K562 (cell line): ENCODE data around the gene PDE4A. TPM values are rescaled to one million over a fixed set of nuclear protein-coding genes. Genes with fewer than 3 reads are reported as not detected.

Experiments used
- BCOR ChIP-seq: fragments of 450-650 bp; IDR thresholded peaks from 2 replicates; pipeline ENCODE4 v1.6.1; 2016
- CBX5 ChIP-seq: IDR thresholded peaks from 2 replicates; pipeline ENCODE4 v1.6.1; 2014; ENCODE audit warnings: low read depth, borderline replicate concordance
- CHAMP1 ChIP-seq: fragments of 450-650 bp; IDR thresholded peaks from 2 replicates; pipeline ENCODE4 v1.6.1; 2016; ENCODE audit warnings: mild to moderate bottlenecking
- CHD4 ChIP-seq: fragments of 200-600 bp; sonication (generic); IDR thresholded peaks from 3 replicates; pipeline ENCODE4 v1.6.1; 2012; ENCODE audit warnings: low read depth, mild to moderate bottlenecking, mixed read lengths, low read length, inconsistent platforms; ENCODE audit not compliant: insufficient read depth, insufficient replicate concordance, poor library complexity, severe bottlenecking
- COPS2 ChIP-seq: fragments of 450-650 bp; conservative IDR thresholded peaks from 2 replicates; pipeline ENCODE4 v1.6.1; 2016; ENCODE audit warnings: mild to moderate bottlenecking, moderate library complexity
- DIDO1 ChIP-seq: fragments of 450-650 bp; IDR thresholded peaks from 2 replicates; pipeline ENCODE4 v1.6.1; 2016; ENCODE audit warnings: low read depth, missing biosample characterization, missing genetic modification characterization
- DMBX1 ChIP-seq: fragments of 250-450 bp; sonication (Bioruptor Pico); IDR thresholded peaks from 2 replicates; pipeline ENCODE4 v1.8.0; 2022; ENCODE audit warnings: inconsistent platforms, mild to moderate bottlenecking, moderate library complexity, borderline replicate concordance
- GABPB1 ChIP-seq: sonication (generic); formaldehyde crosslinking; IDR thresholded peaks from 2 replicates; pipeline ENCODE4 v1.8.0; 2022; ENCODE audit warnings: mild to moderate bottlenecking, missing genetic modification reagents
- GABPB2 ChIP-seq: fragments of 250-450 bp; sonication (Bioruptor Pico); conservative IDR thresholded peaks from 2 replicates; pipeline ENCODE4 v1.5.1; 2021; ENCODE audit warnings: mild to moderate bottlenecking
- NFIC ChIP-seq: fragments of 450-650 bp; IDR thresholded peaks from 2 replicates; pipeline ENCODE4 v1.6.1; 2017; ENCODE audit warnings: mild to moderate bottlenecking, inconsistent platforms
- NFIX ChIP-seq: fragments of 250-450 bp; sonication (Bioruptor Pico); IDR thresholded peaks from 2 replicates; pipeline ENCODE4 v1.4.0; 2020; ENCODE audit warnings: low read depth, mild to moderate bottlenecking, moderate library complexity
- POLR3A ChIP-seq: IDR thresholded peaks from 2 replicates; pipeline ENCODE4 v1.6.1; 2011; ENCODE audit warnings: borderline replicate concordance, mild to moderate bottlenecking, moderate library complexity; ENCODE audit not compliant: insufficient read length, insufficient read depth; ENCODE audit errors: extremely low read depth
- RBM39 ChIP-seq: fragments of 200-400 bp; formaldehyde crosslinking; optimal IDR thresholded peaks from 2 replicates; pipeline ENCODE3; 2018; ENCODE audit warnings: low read depth, low read length
- SIX5 ChIP-seq, 2 experiments: IDR thresholded peaks; 2 replicates each; pipeline ENCODE4 v1.6.1; 2011; ENCODE audit warnings: low read length in 2 of 2, borderline replicate concordance in 1 of 2, low read depth in 1 of 2, mild to moderate bottlenecking in 1 of 2, moderate library complexity in 1 of 2; ENCODE audit not compliant: insufficient read depth in 1 of 2
- SRSF7 ChIP-seq: fragments of 200-400 bp; formaldehyde crosslinking; optimal IDR thresholded peaks from 2 replicates; pipeline ENCODE3; 2017; ENCODE audit warnings: mild to moderate bottlenecking, low read depth, low read length
- WHSC1 ChIP-seq: IDR thresholded peaks from one replicate; pipeline ENCODE4 v1.6.1; 2012; ENCODE audit warnings: low read length, control low read depth, inconsistent platforms
- ZNF184 ChIP-seq: sonication (generic); formaldehyde crosslinking; IDR thresholded peaks from 2 replicates; pipeline ENCODE4 v1.5.0; 2020; ENCODE audit warnings: missing genetic modification reagents
- ZNF224 ChIP-seq: sonication (generic); formaldehyde crosslinking; IDR thresholded peaks from 2 replicates; pipeline ENCODE4 v1.8.0; 2022; ENCODE audit warnings: mild to moderate bottlenecking, missing genetic modification reagents
- ZNF830 ChIP-seq: fragments of 250-450 bp; sonication (Bioruptor Pico); IDR thresholded peaks from 2 replicates; pipeline ENCODE4 v1.5.0; 2021; ENCODE audit warnings: mild to moderate bottlenecking
- polyA plus RNA-seq, 8 experiments: library from polyadenylated mRNA; depleted of rRNA in 4 of 8; stranded (reverse) in 5 of 8; unstranded in 3 of 8; fragments of >200 nt; fragmentation: Nextera tagmentation in 2 of 8; fragmentation: Illumina TruSeq in 1 of 8; extraction: Ambion mirVana in 2 of 8; extraction: Trizol in 1 of 8; gene quantifications; 2 replicates each; pipeline versions ENCODE4 v1.2.1 to v1.2.3, GENCODE V29; 2011 to 2014; ENCODE audit warnings: inconsistent platforms in 1 of 8, missing spikeins in 1 of 8
- total RNA-seq, 7 experiments: library from RNA; depleted of rRNA in 6 of 7; stranded (reverse); fragments of >200 nt in 6 of 7; fragmentation: Illumina TruSeq in 2 of 7; extraction: Trizol in 2 of 7; gene quantifications; 2 replicates each; pipeline versions ENCODE4 v1.2.1 to v1.2.3, GENCODE V29; 2011 to 2021; ENCODE audit warnings: low replicate concordance in 1 of 7
- TF ChIP-seq, protein P1 (sequence below): sonication (generic); formaldehyde crosslinking; IDR thresholded peaks from 2 replicates; pipeline ENCODE4 v1.8.1; 2023; ENCODE audit warnings: mild to moderate bottlenecking, missing genetic modification reagents
- TF ChIP-seq, protein P2 (sequence below): fragments of 250-450 bp; sonication (Bioruptor Pico); IDR thresholded peaks from 2 replicates; pipeline ENCODE4 v1.8.0; 2021; ENCODE audit warnings: moderate library complexity, mild to moderate bottlenecking, inconsistent platforms

The PDE4A gene
- total and polyA plus RNA-seq, 9 of the 15 experiments (the other 6 are each of a cell fraction or from before 2014, with no cell fraction given): 0.66 to 26.9 (median 4.6) TPM

DNA sequence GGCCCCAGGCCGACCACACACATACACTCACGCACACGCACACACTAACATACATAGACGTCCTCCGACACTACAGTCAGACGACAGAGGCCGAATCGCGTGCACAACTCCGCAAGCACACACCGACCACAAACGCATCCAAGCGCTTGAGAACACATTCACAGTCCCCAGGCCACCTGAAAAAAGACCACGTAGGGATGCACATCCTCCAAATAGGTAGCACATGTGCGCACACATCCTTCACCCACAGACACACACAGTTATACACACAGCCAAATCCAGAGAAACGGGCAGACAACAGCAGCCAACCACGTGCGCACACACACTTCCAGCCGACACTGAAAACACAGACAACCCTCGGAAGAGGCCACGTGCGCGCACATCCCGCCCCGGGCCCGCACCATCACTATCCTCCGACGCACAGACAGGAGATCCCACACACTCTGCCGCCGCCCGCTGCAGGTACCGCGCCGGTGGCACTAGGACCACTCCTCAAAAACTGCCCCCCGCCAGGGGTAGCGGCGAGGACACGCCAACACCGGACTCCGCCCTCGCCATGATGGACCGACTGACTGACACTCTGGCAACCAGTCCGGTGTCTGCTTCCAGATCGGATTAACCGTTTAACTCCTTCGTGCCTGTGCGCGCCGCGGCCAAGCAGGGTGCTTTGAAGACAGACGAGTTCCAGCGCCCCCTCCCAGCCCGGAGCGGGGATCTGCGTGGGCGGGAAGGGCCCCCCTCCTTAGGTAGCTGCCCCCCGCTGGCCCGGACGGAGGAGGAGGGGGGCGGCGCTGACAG is 493 bp upstream of the PDE4A start (continued):
- TF ChIP-seq, protein P1, sequence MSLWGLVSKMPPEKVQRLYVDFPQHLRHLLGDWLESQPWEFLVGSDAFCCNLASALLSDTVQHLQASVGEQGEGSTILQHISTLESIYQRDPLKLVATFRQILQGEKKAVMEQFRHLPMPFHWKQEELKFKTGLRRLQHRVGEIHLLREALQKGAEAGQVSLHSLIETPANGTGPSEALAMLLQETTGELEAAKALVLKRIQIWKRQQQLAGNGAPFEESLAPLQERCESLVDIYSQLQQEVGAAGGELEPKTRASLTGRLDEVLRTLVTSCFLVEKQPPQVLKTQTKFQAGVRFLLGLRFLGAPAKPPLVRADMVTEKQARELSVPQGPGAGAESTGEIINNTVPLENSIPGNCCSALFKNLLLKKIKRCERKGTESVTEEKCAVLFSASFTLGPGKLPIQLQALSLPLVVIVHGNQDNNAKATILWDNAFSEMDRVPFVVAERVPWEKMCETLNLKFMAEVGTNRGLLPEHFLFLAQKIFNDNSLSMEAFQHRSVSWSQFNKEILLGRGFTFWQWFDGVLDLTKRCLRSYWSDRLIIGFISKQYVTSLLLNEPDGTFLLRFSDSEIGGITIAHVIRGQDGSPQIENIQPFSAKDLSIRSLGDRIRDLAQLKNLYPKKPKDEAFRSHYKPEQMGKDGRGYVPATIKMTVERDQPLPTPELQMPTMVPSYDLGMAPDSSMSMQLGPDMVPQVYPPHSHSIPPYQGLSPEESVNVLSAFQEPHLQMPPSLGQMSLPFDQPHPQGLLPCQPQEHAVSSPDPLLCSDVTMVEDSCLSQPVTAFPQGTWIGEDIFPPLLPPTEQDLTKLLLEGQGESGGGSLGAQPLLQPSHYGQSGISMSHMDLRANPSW (CRISPR knock-in tag): no peak
- TF ChIP-seq GABPB2 (CRISPR knock-in tag) (no peak), CHAMP1 (no peak), CHD4 (peak; percentile 66), ZNF224 (CRISPR knock-in tag) (no peak), BCOR (peak; percentile 75), GABPB1 (peak; percentile 50), CBX5 (no peak), WHSC1 (no peak), ZNF830 (CRISPR knock-in tag) (no peak), DMBX1 (CRISPR knock-in tag) (no peak), POLR3A (no peak), SIX5 (IDR thresholded peaks at IDR 0.05; ENCODE audit: borderline replicate concordance in 1 of 2, insufficient read depth in 1 of 2, low read depth in 1 of 2, low read length in 2 of 2) (no peak), NFIC (peak; percentile 58), SRSF7 (no peak), NFIX (CRISPR knock-in tag) (no peak), ZNF184 (CRISPR knock-in tag) (no peak), RBM39 (peak; percentile 98), COPS2 (no peak), DIDO1 (tag) (0 out of 2 replicates have a peak, but pooled peaks have one; percentile 13)
- TF ChIP-seq, protein P2, sequence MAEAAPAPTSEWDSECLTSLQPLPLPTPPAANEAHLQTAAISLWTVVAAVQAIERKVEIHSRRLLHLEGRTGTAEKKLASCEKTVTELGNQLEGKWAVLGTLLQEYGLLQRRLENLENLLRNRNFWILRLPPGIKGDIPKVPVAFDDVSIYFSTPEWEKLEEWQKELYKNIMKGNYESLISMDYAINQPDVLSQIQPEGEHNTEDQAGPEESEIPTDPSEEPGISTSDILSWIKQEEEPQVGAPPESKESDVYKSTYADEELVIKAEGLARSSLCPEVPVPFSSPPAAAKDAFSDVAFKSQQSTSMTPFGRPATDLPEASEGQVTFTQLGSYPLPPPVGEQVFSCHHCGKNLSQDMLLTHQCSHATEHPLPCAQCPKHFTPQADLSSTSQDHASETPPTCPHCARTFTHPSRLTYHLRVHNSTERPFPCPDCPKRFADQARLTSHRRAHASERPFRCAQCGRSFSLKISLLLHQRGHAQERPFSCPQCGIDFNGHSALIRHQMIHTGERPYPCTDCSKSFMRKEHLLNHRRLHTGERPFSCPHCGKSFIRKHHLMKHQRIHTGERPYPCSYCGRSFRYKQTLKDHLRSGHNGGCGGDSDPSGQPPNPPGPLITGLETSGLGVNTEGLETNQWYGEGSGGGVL (CRISPR knock-in tag): no peak
